HG03342 (cell line): Measurements from ENCODE around the gene MROH7.
"Not testable (repeated sequence)": the region's sequence is repeated elsewhere in the genome, so short reads cannot be mapped to it uniquely, and the experiment has no call there.

Experiments
- ATAC-seq: cut with Tn5 transposase; IDR thresholded peaks from one replicate; pipeline ENCODE4 v1.9.1; 2021; ENCODE audit warnings: mild to moderate bottlenecking, moderate library complexity; ENCODE audit not compliant: unreplicated experiment

Gene MROH7

DNA sequence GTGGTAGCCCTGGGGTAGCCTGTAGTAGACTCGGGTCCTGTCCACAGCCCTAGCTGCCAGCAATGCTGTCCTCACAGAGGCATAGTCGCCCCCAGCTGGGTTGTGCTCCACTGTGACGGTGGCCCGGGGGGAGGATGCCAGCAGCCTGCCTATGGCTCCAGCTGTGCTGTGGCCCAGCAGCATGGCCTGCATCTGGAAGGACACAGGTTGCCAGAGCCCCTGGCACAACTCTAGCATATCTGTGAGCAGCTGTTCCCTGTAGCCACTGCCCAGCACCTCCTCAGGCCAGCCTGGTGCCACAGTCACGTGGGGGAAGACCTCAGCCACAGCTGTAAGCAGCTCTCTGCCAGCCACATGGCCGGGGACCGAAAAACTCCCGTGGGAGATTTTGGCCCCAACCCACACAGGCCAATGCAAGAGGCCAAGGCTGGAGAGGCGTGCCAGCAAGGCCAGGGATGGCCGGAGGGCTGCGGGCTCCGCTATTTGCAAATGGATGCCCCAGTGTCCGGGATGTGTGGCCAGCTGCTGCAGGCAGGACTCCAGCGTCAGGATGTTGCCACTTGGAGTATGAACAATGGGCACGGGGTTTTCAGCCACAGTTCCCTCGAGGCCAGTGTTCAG is 32.2 kb upstream of the MROH7 start:
- no peak for ATAC-seq

DNA sequence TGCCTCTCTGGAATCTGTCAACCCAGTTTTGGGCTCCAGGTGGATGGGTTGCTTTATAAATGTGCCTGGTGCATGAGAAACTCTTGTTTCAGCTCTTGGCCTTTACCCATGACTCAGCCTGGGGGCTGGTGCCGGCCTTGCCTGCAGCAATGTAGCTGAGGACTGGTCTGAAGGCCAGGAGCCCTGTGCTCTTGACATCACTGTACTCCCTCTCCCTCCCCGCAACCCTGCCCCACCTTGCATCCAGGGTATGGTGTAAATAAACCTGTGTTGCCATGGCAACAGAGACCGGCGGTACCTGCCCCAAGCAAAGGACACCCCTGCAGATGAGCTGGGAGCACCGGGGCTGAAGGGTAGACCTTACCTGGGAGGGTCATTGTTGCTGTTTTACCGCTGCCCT is 31.5 kb upstream of the MROH7 start:
- ATAC-seq: no peak

DNA sequence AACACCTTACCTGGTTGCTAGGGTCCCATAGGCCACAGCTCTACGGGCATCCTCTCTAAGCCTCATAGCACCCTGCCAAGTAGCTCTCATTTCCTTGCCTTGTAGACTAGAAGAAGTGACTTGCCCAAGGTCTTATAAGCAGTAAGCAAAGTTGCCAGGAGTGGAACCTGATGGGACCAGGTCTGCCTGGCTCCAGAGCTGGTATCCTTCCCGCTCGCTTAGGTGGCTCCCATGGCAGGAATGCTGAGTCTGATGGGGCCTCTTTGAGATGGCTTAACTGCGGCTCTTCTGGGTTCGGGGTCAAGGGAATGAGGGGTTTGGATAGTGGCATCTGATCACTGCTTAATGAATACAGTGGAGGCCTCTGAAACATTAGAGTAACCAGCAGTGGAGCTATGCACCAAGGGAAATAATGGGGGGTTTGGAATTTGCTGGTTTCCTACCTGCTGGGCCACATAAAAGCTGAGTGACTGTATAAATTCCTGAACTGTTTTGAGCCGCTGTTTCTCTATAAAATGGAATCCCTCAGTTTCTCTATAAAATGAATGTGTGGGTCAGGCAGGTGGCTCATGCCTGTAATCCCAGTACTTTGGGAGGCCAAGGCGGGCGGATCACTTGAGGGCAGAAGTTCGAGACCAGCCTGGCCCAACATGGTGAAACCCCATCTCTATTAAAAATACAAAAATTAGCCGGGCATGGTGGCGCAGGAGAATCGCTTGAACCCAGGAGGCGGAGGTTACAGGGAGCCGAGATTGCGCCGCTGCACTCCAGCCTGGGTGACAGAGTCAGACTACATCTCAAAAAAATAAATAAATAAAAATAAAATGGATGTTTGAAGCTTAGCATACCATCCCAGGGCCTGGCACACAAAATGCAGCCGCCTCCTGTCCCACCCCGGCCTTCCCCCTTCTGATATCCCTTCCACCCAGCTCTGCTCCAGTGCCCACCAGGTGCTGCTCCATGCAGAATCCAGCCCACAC is 30.7 kb upstream of the MROH7 start:
- ATAC-seq: no peak

DNA sequence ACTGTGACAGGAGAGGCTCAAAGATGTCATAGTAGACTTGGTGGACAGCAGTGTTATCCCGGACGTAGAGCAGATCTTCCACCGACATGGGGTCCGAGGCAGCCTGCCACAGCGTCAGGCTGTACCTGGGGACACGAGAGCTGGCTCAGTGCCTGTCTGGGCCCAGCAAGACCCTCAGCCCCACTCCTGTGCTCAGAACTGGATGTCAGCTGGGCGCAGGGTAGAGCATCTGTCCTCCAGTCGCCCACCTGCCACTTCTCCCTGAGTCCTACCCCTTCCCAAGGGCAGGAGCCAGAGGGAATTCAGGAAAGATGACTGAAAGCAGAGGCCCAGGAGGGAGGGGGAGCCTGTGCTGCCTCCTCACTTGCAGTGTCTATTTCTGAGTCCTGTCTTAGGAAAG is 30.0 kb upstream of the MROH7 start:
- no peak for ATAC-seq

DNA sequence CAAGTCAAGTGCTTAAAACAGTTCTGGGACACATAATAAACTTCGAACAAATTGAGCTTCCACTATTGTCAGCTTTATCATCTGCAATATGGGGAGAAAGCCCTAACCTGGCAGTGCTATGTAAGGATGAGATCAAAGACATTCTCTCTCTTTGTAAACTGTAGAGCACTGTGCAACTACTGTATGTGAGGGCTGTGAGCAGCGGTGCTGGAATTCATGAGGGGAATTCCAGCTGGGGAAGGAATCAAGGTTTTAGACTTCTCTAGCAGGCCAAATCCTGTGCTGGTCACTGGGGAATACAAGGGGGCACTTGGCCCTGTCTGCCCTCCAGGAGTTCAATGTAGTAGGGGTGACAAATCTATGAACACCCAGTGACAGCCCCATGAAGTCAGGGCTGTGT is 27.6 kb upstream of the MROH7 start:
- ATAC-seq: no peak

DNA sequence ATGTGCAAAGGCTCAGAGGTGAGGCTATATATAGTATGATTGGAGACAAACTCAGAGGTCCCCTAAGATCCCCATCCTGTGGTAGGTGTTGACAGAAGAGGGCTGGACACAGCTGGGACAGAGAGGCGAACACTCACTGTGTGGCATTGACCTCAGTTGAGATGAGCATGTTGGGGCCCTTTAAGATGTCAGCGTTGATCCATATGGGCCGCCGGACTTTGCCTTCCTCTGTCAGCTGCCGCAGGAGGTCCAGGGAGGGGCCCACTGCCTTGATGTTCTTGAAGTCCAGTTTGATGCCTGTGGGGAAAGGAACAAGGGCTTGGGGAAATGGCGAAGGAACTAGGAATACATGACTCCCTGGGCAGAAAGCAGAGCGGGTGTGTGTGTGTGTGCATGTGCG is 27.0 kb upstream of the MROH7 start:
- no peak for ATAC-seq

DNA sequence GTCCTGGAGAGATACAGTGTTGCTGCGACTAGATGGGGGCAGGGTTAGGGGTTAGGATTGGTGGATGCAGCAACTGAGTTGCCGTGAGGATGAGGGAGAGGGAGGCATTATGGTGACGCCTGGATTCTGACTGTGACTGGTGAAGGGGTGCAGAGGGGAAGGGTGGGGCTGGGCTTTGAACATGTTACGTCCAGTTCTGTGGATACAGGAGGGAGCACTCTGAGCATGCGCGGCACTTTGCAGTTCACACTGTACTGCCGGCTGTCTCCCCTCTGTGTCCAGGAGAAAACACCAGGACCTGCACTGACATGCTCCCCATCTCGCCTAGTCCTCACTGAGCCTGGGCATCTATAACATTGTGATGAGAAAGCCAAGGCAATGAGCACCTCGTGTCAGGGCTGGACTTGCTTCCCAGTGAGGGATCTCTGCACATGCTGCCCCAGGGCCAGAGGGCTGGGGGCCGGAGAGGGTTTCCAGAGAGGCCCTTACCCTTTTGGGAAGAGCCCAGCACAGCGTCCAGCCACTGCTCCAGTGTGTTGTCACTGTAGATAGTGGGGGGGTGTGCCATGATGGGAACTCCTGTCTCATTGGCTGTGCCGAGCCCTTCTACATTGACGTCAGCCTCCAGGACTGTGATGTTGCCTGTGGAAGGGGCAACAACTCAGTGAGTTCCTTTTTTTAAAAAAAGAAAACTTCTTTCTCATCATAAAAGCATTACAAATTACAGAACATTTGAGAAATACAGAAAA is 25.9 kb upstream of the MROH7 start:
- ATAC-seq: no peak

DNA sequence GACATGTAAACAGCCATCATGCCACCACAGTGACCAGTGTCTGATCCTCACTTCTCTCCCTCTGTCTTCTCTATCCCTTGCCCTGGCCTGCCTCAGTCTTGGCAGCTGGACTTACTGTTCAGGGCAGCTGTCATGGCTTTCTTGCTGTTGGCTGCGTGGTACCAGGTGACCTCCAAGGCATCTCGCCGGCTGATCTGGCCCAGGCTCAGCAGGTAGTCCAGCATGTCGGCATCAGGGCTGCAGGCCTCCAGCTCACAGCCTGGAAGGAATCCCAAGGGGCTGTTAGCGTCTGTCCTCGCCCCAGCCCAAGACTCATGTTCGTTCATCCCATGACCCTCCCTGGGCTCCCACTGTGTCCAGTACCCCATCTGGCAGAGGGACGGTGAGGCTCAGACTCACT is 21.8 kb upstream of the MROH7 start:
- ATAC-seq: no peak

DNA sequence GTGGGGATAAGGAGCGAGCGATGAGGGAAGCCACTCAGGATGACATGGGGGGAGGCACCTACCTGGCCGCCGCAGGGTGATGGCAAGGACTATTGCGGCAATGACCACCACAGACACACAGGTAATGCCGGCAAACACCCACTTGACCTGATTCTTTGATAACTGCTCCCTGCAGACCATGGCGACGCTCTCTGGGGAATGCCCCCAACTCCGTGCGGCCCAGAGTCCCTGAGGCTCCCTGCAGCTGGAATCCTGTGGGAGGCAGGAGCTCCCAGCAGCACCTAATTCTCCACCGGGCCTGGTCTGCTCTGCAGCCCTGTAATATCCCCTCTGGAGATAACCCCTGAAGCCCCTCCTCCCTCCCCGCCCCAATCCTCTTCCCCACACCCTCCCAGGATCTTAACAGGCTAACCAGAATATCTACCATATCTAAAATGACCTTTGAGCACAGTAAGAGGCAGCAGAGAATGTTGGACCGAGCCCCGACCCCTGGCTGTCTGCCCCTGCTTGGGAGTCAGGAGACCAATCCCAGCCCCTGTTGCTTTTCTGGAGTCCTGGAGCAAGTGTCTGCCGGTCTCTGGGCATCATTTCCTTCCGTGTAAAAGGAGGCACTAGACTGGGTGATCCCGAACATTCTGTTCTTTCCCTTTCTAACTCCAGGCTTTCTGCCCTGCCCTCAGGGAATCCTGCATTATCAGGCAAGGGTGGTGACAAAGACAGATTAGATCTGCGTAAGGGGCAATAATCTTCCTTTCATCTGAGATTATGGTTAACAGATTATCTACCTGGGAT is 18.2 kb upstream of the MROH7 start, which contains the start of gene FAM151A:
TSS of gene FAM151A (minus strand) at position 310 of the 792 bp plus-strand sequence. CDS start at position 180, 130 bp downstream.
- no peak for ATAC-seq

DNA sequence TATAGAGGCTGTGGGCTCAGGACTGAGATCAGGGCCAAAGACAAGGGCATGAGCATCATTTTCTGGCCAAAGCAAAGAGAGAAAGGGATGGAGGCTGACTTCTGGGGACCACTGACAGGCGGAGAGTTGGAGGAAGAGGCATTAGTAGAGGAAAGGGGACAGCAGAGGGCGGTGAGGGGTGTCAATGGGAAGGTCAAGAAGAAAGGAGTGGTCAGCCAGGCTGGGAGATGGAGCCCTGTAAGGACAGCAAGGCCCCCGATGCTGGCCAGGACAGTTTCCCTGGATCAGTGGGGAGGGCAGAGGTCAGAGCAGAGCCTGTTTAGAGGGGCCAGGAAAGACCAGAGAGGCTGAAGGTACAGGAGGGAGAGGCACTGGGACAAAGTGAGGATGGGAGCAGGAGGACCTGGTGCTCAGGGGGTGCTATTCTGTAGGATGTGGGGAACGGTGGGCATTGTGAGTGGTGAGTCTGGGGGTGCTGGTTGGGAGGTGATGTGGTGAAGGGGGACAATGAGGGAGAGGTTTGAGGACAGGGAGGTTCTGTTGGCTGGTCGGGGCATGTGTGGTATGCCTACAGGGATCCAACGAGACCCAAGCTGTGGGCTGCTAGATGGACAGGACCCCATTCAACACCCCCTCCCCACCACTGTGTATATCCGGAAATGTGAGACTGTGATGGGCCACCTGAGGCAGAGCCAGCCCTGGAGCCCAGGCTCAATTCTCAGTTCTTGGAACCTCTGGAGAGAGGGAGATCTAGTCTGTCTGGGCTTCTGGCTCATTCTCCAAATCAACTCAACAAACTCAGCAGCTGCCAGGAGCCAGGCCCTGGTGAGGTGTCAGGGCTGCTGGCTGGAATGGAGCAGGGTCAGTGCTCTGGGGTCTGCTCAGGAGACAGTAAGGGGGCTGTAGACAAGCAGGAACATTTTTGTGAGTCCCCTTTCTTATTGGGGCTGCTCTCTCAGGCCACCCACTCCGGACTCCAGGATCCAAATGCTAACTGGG is 16.8 kb upstream of the MROH7 start:
- no peak for ATAC-seq

DNA sequence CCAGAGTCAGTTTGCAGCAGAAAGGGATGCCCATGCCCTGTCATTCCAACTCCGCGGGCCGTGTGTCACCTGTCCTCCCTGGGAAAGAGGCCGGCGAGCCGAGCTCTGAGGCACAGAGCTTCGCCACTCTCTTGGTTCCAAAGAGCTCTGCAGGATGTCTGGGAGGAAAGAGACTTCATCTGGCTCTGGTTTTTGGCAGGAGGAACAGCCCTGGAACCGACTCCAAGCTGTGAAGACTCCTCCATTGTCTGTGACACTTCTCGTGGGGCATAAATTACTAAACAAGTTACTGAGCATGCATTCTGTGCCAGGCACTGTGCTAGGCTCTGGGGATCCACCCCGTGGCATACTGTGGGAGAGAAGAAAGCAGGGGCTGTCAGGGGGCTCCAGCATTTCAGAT is 14.4 kb upstream of the MROH7 start:
- no peak for ATAC-seq

DNA sequence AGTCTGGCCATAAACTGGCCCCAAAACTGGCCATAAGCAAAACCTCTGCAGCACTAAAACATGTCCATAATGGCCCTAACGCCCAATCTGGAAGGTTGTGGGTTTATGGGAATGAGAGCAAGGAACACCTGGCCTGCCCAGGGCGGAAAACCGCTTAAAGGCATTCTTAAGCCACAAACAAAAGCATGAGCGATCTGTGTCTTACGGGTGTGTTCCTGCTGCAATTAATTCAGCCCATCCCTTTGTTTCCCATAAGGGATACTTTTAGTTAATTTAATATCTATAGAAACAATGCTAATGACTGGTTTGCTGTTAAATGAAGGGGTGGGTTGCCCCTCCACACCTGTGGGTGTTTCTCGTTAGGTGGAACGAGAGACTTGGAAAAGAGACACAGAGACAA is 5.8 kb upstream of the MROH7 start:
- not testable (repeated sequence) for ATAC-seq

DNA sequence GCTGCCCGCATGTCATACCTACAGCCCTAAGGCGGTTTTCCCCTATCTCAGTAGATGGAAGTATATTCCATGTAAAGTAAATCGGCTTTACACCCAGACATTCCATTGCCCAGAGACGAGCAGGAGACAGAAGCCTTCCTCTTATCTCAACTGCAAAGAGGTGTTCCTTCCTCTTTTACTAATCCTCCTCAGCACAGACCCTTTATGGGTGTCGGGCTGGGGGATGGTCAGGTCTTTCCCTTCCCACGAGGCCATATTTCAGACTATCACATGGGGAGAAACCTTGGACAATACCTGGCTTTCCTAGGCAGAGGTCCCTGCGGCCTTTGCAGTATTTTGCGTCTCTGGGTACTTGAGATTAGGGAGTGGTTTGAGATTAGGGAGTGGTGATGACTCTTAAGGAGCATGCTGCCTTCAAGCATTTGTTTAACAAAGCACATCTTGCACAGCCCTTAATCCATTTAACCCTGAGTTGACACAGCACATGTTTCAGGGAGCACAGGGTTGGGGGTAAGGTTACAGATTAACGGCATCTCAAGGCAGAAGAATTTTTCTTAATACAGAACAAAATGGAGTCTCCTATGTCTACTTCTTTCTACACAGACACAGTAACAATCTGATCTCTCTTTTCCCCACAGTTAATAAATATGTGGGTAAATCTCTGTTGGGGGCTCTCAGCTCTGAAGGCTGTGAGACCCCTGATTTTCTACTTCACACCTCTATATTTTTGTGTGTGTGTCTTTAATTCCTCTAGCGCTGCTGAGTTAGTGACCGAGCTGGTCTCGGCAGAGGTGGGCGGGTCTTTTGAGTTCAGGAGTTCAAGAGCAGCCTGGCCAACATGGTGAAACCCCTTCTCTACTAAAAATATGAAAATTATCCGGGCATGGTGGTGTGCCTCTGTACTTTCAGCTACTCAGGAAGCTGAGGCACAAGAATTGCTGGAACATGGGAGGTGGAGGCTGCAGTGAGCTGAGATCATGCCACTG is 4.8 kb upstream of the MROH7 start:
- ATAC-seq: not testable (repeated sequence)

DNA sequence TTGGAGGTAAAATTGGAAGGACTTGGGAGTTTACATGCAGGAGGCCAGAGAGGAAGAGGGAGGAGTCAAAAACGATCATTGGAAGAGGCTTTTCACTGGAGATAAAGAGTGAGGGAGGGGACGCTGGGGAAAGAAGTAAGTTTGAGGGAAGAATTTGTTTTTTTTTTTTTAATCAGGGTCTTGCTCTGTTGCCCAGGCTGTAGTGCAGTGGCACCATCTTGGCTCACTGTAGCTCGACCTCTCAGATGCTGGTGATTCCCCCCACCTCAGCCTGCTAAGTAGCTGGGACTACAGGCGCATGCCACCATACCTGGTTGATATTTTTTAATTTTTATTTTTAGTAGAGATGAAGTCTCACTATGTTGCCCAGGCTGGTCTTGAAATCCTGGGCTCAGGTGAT is 1.2 kb upstream of the MROH7 start:
- ATAC-seq: no peak

DNA sequence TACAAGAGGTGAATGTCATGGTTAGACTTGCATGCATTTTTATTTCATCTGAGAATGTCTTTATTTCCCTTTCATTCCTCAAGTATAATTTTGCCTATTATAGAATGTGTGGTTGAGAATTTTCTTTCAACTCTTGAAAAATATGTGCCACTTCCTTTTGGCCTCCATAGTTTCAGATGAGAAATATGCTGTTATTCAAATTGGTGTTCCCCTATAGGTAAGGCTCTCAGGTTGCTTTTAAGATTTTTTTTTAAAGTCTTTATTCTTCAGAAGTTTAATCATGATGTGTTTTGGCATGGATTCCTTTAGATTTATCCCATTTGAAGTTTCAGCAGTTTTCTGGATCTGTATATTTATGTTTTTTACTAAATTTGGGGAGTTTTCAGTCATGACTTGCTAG is 2.1 kb downstream of the MROH7 start:
- no peak for ATAC-seq

DNA sequence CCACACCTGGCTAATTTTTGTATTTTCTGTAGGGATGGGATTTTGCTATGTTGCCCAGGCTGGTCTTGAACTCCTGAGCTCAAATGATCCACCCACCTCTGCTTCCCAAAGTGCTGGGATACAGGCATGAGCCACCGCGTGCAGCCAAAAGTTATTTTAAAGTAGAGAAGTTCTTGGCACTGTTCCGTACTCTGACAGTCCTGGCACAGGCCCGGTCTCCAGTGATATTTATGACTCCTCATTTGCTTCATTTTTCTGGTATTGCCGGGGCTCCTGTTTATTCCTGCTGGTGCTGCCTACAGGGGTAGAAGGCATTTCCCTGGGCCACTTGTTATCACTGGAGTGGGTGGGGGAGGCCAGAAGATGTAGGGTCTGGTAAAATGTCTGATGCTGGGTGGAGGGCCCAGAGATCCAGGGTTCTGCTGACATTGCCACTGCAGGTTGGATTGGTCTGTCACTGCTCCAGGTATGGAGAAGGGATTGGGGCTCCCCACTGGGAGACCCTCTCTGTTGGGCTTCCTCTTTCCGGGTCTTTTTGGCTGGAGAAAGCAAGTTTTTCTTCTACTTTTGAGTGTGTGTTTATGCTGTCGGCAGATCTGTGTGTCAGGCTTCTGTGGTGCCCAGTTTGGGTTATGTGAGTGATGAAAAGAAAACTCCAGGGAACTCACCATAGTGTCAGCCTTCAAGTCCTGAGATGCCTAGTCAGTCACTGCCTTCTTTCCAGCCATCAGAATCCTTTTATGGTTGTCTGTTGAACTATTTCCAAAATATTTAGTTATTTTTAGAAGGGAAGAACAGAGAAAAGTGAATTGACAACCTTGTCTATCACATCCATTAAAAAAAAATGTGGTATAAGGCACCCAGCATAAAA is 4.5 kb downstream of the MROH7 start:
- ATAC-seq: no peak

DNA sequence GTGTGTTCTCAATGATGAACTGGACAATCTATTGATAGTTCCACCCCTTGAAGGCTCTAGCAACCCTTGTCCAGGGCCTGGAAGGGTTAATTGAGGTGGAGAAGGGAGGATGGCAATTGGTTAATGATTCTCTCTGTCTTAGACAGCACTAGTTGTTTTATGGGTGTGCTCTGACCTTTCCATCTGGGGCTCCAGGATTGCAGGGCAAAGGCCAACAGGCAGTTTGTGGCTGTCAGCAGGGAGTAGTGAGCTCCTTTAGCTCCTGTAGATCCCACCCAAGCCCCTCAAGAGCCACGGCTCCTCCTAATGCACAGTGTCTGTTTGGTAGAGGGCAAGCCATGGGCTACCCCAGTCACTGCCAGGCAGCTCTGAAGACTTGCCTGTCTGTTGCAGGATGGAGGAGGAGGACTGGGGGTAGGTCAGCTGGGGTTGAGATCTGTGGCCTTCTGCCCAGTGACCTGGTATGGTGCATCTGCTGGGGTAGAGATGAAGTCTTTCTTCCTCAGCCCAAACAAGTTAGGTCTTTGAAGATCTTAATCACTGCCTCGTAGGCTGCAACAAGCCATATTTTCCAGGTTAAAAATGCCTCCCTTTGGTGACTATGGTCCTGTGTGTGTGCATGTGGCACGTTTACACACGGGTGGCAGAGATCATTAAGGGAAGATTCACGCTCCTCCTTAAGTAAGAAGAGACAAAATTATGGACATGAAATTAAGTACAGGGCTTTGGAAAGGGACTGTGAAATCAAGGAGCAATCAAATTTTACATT is 7.7 kb downstream of the MROH7 start:
- no peak for ATAC-seq
